DOHH2 (cell line): ENCODE data around the gene FAM25A.

ENCODE experiments used
- EZH2phosphoT487 ChIP-seq: fragments of 200-600 bp; sonication (generic); IDR thresholded peaks from 2 replicates; pipeline ENCODE4 v1.6.1; 2017; ENCODE audit warnings: borderline replicate concordance, mild to moderate bottlenecking, antibody characterized with exemption, low read length, moderate library complexity, mixed read lengths
- TF ChIP-seq, protein P1 (sequence below): fragments of 200-600 bp; sonication (generic); IDR thresholded peaks from one replicate; pipeline ENCODE4 v1.5.1; 2014; ENCODE audit warnings: antibody characterized with exemption, mild to moderate bottlenecking, low read depth, low read length; ENCODE audit not compliant: poor library complexity, severe bottlenecking

DNA sequence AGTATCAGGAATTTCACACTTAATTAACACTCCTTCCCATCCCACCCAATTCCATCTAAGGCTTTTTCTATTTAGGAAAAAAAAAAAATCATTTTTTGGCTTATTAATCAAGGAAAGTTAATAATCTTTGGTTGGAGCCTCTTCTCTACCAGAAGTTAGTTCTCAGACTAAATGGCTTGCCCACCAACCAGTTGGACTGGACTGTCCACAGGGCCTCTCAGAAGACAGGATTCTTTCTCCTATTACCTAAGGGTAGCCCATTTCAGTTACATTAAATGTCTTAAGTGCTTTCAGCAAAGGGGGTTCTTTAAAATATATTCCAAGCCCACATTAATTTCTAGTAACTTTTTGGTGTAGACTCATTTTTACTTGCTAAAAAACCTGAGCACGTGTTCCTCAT lies 39.3 kb downstream of the FAM25A start:
- TF ChIP-seq, protein P1, sequence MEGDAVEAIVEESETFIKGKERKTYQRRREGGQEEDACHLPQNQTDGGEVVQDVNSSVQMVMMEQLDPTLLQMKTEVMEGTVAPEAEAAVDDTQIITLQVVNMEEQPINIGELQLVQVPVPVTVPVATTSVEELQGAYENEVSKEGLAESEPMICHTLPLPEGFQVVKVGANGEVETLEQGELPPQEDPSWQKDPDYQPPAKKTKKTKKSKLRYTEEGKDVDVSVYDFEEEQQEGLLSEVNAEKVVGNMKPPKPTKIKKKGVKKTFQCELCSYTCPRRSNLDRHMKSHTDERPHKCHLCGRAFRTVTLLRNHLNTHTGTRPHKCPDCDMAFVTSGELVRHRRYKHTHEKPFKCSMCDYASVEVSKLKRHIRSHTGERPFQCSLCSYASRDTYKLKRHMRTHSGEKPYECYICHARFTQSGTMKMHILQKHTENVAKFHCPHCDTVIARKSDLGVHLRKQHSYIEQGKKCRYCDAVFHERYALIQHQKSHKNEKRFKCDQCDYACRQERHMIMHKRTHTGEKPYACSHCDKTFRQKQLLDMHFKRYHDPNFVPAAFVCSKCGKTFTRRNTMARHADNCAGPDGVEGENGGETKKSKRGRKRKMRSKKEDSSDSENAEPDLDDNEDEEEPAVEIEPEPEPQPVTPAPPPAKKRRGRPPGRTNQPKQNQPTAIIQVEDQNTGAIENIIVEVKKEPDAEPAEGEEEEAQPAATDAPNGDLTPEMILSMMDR, result no peak
- no peak for TF ChIP-seq EZH2phosphoT487
